Astrocyte of the spinal cord (primary cell): ENCODE measurements around the gene ADAD2.

Source experiments
- DNase-seq: peaks from one replicate; pipeline ENCODE4 v3.0.0; 2011; ENCODE audit warnings: low read depth, low spot score
- H3K4me3 ChIP-seq: 2 replicates; pipeline ENCODE4 v1.5.1; 2011; ENCODE audit warnings: low read depth, mild to moderate bottlenecking, low read length, moderate library complexity
- in situ Hi-C: cut with HindIII; loops from 2 replicates; pipeline ENCODE4 v1.10.0; 2017; ENCODE audit warnings: low sequenced_read_pairs
- TF ChIP-seq, protein P1 (sequence below): IDR thresholded peaks from 2 replicates; pipeline ENCODE4 v1.5.1; 2012; ENCODE audit warnings: low read depth, mild to moderate bottlenecking, low read length, inconsistent platforms

Gene ADAD2

GRCh38 chr16:84176192-84177053, 14.5 kb upstream of the ADAD2 start:
- in situ Hi-C loops: no loop called here
- no peak overlapping the region for H3K4me3 ChIP-seq
- DNase-seq: no peak
- TF ChIP-seq, protein P1, sequence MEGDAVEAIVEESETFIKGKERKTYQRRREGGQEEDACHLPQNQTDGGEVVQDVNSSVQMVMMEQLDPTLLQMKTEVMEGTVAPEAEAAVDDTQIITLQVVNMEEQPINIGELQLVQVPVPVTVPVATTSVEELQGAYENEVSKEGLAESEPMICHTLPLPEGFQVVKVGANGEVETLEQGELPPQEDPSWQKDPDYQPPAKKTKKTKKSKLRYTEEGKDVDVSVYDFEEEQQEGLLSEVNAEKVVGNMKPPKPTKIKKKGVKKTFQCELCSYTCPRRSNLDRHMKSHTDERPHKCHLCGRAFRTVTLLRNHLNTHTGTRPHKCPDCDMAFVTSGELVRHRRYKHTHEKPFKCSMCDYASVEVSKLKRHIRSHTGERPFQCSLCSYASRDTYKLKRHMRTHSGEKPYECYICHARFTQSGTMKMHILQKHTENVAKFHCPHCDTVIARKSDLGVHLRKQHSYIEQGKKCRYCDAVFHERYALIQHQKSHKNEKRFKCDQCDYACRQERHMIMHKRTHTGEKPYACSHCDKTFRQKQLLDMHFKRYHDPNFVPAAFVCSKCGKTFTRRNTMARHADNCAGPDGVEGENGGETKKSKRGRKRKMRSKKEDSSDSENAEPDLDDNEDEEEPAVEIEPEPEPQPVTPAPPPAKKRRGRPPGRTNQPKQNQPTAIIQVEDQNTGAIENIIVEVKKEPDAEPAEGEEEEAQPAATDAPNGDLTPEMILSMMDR: no peak

DNA sequence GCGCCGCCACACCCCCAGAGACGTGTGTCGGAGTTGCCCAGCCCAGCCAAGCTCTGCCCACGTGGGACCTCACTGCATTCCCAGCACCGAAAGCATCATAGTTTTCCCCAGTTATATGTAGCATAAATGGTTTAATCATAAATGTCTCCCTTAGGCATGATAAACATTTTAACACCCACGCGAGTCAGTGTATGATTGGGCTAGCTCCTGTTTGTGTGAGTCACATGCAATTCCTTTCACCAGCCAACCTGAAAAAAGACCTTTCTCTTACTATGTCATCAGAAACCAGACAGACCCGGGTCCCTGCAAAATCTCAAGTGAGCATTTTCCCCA, 13.2 kb upstream of the ADAD2 start:
- DNase-seq: peak; percentile 16
- in situ Hi-C loops: no loop called here
- TF ChIP-seq, protein P1: no peak
- H3K4me3 ChIP-seq: no peak overlapping the region

DNA sequence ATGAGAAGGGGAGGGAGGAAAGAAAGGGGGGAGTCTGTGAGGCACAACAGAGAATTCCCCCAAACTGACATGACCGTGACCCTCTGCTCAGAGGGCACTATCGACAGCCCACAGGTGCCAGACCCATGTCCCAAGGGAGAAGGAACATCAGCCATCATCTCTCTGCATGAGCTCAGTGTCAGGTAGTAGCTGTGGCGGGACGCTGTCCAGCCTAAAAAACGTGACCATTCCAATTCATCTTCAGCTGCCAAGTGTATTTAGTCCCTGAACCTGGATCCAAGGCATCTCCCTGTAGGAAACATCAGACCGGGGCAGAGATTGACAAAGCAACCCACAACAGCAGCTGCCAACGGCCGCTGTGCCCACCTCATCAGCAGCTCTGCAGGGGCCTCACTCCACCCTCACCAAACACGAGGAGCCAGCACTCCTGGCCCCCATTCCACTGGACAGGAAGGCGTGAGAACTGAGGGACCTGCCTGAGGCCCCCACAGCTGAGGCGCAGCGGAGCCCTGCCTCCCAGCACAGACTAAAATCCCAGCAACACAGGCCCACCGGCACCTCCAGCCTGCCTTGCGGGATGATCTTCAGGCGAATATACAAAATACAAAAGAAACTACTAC, 12.7 kb upstream of the ADAD2 start:
- no peak for DNase-seq
- TF ChIP-seq, protein P1: no peak
- H3K4me3 ChIP-seq: no peak overlapping the region
- in situ Hi-C loops: no loop called here

DNA sequence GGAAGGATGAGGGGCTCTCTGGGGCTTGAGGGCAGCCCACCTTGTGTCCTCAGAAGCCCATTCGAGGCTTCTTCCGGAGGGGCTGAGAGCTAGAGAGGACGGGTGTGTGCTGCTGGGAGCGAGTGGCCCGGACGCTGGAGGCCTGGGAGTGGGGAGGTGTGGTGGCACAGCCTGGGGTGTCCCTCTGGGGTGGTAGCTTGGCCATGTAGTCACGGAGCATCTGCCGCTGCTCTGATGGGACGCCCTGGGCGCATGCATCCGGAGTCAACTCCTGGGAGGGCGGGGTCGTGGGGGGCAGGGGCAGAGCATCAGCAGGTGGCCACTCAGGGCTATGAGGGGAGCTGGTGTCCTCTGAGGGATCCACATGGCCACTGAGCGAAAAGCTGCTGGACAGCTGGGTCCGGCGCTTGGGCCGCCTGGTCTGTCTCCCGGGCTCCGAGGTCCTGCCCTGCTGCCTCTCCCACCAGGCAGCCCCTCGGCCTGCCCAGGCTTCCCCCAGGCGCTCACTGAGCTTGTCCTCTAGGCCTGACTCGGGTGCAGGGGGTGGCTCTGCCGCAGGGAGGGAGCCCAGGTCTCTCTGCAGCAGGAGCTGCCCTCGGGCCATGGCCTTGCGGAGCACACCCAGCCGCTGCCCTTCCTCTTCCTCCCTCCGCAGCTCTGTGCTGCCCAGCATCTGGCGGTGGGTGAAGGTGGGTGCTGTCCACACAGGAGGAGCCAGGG, 11.9 kb upstream of the ADAD2 start:
- TF ChIP-seq, protein P1: no peak
- in situ Hi-C loops: no loop called here
- no peak for DNase-seq

GRCh38 chr16:84179612-84180320, 11.2 kb upstream of the ADAD2 start:
- in situ Hi-C loops: no loop called here
- no peak overlapping the region for H3K4me3 ChIP-seq
- TF ChIP-seq, protein P1: no peak
- DNase-seq: no peak

More for the DNA sequence above, 11.9 kb upstream of the ADAD2 start:
- H3K4me3 ChIP-seq: no peak overlapping the region

DNA sequence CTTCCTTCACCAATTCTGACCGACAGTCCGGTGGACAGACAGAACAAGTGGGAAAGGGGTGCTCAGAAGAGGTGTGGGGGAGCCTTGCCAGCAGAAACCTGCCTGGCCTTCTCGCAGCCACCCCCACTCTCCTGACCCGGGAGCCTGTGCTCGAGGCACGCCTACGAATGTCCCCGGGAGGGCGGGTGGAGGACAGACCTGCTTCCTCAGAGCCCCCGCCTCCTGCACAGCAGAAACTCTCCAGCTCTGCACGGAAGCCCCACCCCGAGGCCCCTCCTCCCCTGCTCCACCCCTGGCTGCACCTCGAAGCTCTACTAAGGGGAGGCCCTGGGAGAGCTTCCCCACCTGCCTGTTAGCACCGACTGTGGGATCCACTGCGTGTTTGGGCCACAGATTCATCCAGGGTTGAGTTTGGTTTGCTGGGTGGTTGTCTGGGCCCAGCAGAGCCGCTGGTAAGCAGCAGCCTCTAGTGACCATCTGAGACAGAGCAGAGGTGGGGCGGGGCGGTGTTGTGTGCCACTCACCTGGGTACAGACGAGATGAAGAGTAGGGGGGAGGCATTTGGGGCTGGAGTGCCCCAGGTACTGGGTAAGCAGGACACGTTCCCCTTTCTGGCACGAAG, 10.3 kb upstream of the ADAD2 start:
- in situ Hi-C loops: no loop called here
- DNase-seq: no peak
- no peak overlapping the region for H3K4me3 ChIP-seq
- TF ChIP-seq, protein P1: no peak
